AG09319 (cell line): ENCODE measurements around the gene MASP1.
"Not testable (repeated sequence)": the region's sequence is repeated elsewhere in the genome, so short reads cannot be mapped to it uniquely, and the experiment has no call there.

ENCODE experiments used
- DNase-seq: peaks from one replicate; pipeline ENCODE4 v3.0.0-alpha.2; 2010; ENCODE audit warnings: low read depth; ENCODE audit errors: extremely low read depth
- TF ChIP-seq, protein P1 (sequence below): IDR thresholded peaks from 2 replicates; pipeline ENCODE4 v1.5.1; 2011; ENCODE audit warnings: low read depth, mild to moderate bottlenecking, inconsistent platforms, low read length, moderate library complexity

MASP1 gene

GRCh38 chr3:187242900-187243299 lies 48.6 kb downstream of the MASP1 start:
- no peak for DNase-seq
- TF ChIP-seq, protein P1, sequence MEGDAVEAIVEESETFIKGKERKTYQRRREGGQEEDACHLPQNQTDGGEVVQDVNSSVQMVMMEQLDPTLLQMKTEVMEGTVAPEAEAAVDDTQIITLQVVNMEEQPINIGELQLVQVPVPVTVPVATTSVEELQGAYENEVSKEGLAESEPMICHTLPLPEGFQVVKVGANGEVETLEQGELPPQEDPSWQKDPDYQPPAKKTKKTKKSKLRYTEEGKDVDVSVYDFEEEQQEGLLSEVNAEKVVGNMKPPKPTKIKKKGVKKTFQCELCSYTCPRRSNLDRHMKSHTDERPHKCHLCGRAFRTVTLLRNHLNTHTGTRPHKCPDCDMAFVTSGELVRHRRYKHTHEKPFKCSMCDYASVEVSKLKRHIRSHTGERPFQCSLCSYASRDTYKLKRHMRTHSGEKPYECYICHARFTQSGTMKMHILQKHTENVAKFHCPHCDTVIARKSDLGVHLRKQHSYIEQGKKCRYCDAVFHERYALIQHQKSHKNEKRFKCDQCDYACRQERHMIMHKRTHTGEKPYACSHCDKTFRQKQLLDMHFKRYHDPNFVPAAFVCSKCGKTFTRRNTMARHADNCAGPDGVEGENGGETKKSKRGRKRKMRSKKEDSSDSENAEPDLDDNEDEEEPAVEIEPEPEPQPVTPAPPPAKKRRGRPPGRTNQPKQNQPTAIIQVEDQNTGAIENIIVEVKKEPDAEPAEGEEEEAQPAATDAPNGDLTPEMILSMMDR: no peak

DNA sequence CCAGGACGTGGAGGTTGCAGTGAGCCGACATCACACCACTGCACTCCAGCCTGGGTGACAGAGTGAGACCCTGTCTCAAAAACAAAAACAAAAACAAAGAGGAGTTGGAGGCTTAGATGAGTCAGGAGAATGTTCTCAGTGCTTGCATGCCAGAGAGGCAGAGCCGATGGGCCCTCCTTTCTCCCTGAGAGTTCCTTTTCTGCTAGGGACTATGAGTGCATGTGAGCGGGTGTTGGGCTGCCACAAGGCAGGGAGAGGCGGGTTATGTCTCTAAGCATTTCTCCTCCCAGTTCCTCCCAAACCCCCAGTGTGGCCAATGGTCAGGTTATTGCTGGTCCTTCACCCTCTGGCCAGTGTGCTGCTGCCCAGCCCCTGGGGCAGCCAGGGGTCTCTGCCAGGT lies 49.1 kb downstream of the MASP1 start:
- no peak for DNase-seq
- TF ChIP-seq, protein P1: no peak

DNA sequence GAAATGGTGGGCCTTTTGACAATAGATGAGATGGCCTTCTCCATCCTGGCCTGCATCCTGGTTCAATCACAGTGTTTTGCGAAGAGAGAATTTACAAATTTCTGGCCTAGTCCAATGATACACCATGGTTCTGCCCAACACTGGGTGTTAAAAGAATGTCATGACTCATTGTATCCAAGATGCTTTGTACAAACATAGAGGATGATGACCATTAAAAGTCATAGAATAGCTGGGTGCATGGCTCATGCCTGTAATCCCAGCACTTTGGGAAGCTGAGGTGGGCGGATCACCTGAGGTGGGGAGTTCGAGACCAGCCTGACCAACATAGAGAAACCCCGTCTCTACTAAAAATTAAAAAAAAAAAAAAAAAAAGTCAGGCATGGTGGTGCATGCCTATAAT lies 52.7 kb downstream of the MASP1 start:
- DNase-seq: not testable (repeated sequence)

GRCh38 chr3:187238239-187238638 lies 53.3 kb downstream of the MASP1 start:
- DNase-seq: no peak
- TF ChIP-seq, protein P1: no peak

DNA sequence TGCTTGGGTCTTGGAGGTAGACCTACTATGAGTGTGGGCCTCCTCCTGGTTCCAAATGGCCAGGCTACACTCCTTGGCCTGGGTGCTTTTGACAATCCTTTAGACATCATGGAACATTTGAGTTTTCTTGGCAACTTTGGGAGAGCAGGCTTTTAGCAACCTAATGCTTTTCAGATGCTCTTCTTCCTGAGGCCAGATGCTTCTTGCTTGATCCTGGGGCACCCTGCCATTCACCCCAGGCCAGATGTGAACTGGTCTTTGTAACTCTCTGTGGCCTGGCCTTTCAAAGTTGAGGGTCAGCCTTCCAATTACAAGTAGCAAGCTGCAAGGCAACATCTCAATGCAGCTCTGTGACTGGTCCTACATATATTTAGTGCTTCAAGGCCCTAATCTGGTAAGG lies 53.8 kb downstream of the MASP1 start:
- no peak for DNase-seq
- TF ChIP-seq, protein P1: no peak

GRCh38 chr3:187236962-187237361 lies 54.6 kb downstream of the MASP1 start:
- TF ChIP-seq, protein P1: no peak
- no peak for DNase-seq

DNA sequence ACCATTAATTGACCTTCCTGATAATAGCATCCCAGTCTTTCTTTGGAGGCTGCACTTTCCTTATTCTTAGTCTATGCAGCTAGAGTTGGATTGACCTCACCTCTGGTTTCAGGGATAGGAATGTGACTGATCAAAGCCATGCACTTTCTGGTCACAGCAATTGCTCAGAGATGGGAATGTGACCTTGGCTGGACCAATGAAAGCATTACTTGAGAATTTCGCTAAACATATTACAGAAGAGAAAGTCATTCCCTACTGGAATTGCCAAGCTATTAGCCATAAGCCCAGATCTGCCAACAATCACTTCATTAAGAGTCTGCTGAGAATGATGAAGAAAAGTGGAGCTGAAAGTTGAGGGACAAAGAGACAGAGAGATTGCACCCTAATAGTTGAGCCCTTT lies 61.5 kb downstream of the MASP1 start:
- TF ChIP-seq, protein P1: no peak
- no peak for DNase-seq

GRCh38 chr3:187228740-187229139 lies 62.8 kb downstream of the MASP1 start:
- no peak for DNase-seq
- TF ChIP-seq, protein P1: no peak
